ENCODE measurements around the gene TM4SF20.

DNA sequence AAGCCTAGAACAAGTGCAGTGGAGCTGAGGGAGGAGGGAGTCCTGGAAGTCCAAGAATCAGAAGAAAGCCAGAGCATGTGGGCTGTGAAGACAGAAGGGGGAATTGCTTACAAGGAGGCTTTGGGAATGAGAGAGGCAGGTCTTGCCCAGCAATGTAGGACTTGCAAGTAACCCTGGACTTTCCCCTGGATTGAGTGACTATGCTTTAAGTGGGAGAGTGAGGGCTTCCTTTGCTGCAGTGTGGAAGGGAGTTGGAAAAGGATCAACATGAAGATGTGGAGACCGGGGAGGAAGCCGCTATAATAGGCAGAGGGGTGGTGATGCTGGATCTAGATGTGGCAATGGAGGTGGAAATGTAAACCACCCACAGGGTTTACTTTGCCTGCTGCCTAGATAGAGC is 22.4 kb upstream of the TM4SF20 start:
- TF ChIP-seq SRF (IDR thresholded peaks at IDR 0.05; ENCODE audit: low read depth in 2 of 2, low read length in 2 of 2) (no peak), JUNB (IDR thresholded peaks at IDR 0.05) (no peak), ZNF24 (IDR thresholded peaks at IDR 0.05) (no peak), HDAC2 (IDR thresholded peaks at IDR 0.05) (no peak), IKZF1 (conservative IDR thresholded peaks at IDR 0.05) (no peak), EP300 (IDR thresholded peaks at IDR 0.05; ENCODE audit: borderline replicate concordance in 1 of 2, control insufficient read depth in 1 of 2, low read depth in 2 of 2, low read length in 2 of 2) (no peak), TAF1 (IDR thresholded peaks at IDR 0.05; ENCODE audit: borderline replicate concordance, low read depth, low read length) (no peak)
- TF ChIP-seq, protein P1, sequence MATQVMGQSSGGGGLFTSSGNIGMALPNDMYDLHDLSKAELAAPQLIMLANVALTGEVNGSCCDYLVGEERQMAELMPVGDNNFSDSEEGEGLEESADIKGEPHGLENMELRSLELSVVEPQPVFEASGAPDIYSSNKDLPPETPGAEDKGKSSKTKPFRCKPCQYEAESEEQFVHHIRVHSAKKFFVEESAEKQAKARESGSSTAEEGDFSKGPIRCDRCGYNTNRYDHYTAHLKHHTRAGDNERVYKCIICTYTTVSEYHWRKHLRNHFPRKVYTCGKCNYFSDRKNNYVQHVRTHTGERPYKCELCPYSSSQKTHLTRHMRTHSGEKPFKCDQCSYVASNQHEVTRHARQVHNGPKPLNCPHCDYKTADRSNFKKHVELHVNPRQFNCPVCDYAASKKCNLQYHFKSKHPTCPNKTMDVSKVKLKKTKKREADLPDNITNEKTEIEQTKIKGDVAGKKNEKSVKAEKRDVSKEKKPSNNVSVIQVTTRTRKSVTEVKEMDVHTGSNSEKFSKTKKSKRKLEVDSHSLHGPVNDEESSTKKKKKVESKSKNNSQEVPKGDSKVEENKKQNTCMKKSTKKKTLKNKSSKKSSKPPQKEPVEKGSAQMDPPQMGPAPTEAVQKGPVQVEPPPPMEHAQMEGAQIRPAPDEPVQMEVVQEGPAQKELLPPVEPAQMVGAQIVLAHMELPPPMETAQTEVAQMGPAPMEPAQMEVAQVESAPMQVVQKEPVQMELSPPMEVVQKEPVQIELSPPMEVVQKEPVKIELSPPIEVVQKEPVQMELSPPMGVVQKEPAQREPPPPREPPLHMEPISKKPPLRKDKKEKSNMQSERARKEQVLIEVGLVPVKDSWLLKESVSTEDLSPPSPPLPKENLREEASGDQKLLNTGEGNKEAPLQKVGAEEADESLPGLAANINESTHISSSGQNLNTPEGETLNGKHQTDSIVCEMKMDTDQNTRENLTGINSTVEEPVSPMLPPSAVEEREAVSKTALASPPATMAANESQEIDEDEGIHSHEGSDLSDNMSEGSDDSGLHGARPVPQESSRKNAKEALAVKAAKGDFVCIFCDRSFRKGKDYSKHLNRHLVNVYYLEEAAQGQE (IDR thresholded peaks at IDR 0.05; ENCODE audit: low read depth, low read length) = no peak
- TF ChIP-seq, protein P2, sequence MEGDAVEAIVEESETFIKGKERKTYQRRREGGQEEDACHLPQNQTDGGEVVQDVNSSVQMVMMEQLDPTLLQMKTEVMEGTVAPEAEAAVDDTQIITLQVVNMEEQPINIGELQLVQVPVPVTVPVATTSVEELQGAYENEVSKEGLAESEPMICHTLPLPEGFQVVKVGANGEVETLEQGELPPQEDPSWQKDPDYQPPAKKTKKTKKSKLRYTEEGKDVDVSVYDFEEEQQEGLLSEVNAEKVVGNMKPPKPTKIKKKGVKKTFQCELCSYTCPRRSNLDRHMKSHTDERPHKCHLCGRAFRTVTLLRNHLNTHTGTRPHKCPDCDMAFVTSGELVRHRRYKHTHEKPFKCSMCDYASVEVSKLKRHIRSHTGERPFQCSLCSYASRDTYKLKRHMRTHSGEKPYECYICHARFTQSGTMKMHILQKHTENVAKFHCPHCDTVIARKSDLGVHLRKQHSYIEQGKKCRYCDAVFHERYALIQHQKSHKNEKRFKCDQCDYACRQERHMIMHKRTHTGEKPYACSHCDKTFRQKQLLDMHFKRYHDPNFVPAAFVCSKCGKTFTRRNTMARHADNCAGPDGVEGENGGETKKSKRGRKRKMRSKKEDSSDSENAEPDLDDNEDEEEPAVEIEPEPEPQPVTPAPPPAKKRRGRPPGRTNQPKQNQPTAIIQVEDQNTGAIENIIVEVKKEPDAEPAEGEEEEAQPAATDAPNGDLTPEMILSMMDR (IDR thresholded peaks at IDR 0.05 in 2 of 3, conservative IDR thresholded peaks at IDR 0.05 in 1 of 3; ENCODE audit: control insufficient read depth in 2 of 3, extremely low read depth in 1 of 3, insufficient read depth in 1 of 3, low read depth in 3 of 3, low read length in 3 of 3) = no peak
- TF ChIP-seq, protein P3, sequence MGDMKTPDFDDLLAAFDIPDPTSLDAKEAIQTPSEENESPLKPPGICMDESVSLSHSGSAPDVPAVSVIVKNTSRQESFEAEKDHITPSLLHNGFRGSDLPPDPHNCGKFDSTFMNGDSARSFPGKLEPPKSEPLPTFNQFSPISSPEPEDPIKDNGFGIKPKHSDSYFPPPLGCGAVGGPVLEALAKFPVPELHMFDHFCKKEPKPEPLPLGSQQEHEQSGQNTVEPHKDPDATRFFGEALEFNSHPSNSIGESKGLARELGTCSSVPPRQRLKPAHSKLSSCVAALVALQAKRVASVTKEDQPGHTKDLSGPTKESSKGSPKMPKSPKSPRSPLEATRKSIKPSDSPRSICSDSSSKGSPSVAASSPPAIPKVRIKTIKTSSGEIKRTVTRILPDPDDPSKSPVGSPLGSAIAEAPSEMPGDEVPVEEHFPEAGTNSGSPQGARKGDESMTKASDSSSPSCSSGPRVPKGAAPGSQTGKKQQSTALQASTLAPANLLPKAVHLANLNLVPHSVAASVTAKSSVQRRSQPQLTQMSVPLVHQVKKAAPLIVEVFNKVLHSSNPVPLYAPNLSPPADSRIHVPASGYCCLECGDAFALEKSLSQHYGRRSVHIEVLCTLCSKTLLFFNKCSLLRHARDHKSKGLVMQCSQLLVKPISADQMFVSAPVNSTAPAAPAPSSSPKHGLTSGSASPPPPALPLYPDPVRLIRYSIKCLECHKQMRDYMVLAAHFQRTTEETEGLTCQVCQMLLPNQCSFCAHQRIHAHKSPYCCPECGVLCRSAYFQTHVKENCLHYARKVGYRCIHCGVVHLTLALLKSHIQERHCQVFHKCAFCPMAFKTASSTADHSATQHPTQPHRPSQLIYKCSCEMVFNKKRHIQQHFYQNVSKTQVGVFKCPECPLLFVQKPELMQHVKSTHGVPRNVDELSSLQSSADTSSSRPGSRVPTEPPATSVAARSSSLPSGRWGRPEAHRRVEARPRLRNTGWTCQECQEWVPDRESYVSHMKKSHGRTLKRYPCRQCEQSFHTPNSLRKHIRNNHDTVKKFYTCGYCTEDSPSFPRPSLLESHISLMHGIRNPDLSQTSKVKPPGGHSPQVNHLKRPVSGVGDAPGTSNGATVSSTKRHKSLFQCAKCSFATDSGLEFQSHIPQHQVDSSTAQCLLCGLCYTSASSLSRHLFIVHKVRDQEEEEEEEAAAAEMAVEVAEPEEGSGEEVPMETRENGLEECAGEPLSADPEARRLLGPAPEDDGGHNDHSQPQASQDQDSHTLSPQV (IDR thresholded peaks at IDR 0.05) = no peak

Data from GM12878 (cell line).